NB4 (cell line): ENCODE data around the gene EXOC6B.
"Not testable (repeated sequence)": the region's sequence is repeated elsewhere in the genome, so short reads cannot be mapped to it uniquely, and the experiment has no call there.

Source experiments
- DNase-seq: peaks from one replicate; pipeline ENCODE4 v3.0.0; 2010; ENCODE audit warnings: low read depth
- H3K4me3 ChIP-seq: one replicate; pipeline ENCODE4 v1.5.1; 2011; ENCODE audit warnings: mild to moderate bottlenecking, low read depth, low read length, moderate library complexity
- CTCF ChIP-seq: IDR thresholded peaks from one replicate; pipeline ENCODE4 v1.5.1; 2012; ENCODE audit warnings: low read depth, low read length
- MYC ChIP-seq: IDR thresholded peaks from 2 replicates; pipeline ENCODE4 v1.6.1; 2011; ENCODE audit warnings: low read depth, low read length
- POLR2A ChIP-seq: IDR thresholded peaks from 2 replicates; pipeline ENCODE4 v1.6.1; 2011; ENCODE audit warnings: mild to moderate bottlenecking; ENCODE audit not compliant: insufficient read length; ENCODE audit errors: extremely low read depth
- TF ChIP-seq, protein P1 (sequence below): IDR thresholded peaks from 2 replicates; pipeline ENCODE4 v1.6.1; 2011; ENCODE audit warnings: low read depth, low read length

EXOC6B gene

DNA sequence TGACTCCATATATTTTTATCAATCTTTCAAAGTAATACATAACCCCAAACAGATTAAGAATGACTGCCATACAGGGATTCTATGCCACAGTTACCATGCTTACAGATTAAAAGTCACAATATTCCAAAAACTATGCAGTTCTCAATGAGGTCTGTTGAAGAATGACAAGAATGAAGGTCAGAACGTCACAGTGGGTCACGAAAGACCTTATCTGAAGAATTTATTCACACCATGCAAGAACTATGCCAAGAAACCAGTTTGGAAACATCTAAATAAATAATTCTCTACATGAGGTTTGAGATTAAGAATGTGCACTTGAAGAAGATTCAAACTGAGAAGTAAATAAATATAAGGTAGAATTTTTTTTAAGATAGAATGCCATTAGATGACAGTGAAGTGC lies 253.3 kb downstream of the EXOC6B start:
- no peak for DNase-seq
- TF ChIP-seq CTCF = no peak
- no peak for TF ChIP-seq MYC
- TF ChIP-seq, protein P1, sequence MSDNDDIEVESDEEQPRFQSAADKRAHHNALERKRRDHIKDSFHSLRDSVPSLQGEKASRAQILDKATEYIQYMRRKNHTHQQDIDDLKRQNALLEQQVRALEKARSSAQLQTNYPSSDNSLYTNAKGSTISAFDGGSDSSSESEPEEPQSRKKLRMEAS = no peak
- TF ChIP-seq POLR2A = no peak
- H3K4me3 ChIP-seq = no peak overlapping the region

- DNase-seq = no peak
- H3K4me3 ChIP-seq = no peak overlapping the region
- no peak for TF ChIP-seq CTCF
- no peak for TF ChIP-seq POLR2A
- TF ChIP-seq, protein P1 = no peak
These were observed 255.4 kb downstream of the EXOC6B start for GRCh38 chr2:72570413-72570812.

DNA sequence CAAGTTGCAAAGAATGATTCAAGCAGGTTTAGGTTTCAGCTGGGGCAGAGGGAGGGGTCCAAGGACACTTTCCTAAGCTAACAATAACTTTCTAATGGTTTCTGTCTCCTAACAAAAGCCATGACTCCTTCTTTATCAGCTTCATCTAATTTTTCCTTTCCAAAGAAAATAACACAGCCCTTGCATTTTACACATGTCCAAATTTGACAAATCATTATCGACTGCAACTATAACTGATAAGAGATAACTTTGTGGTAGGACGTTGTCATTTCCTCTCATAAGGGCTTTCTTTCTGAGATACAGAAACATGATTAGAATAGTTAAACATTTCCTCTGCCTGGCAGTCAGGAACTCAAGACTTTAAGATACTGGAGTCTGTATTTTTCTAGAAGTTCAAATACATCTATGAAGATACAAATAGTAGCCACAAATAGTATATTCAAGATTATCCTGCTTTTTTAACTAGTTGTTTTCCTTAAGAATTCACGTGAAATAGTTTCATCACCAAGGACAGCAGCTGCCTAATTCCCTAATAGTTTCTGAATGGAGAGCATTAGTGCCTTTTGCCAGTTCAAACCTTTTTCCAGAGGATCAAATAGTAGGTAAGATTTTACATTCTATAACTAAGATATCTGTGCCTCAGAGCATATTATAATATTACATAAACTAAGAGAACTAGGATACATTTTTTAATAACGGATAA lies 263.2 kb downstream of the EXOC6B start:
- TF ChIP-seq CTCF = no peak
- no peak overlapping the region for H3K4me3 ChIP-seq
- no peak for DNase-seq

DNA sequence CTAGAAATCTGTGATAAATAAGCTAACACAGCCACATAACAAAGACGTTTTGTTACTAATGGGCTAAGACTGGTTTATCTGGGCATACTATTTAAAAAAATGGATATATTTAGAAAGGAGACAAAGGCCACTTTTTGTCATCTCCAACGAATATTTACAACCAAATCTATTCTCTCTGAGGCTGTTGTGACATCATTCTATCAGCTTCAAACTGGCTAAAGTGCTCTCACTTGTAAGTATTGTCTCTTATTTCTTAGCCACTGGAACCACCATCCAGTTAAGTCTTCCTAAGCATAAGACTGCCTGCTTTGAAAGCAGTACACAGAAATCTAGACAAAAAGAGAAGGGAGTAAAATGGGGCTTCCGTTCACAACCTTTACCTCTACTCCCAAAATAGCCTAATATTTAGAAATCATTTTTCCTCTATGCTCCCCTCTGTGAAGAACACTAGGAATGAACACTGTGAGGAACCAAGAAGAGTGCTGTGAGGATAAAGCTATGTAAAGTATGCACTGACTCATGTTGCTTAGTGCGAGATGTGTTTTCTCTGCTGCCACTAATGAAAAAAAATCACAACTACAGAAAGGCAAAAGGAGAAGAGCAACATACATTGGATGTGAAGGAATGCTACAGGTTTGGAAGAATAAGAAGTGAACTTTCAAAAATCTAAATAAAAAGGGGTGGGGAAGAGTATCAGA lies 264.1 kb downstream of the EXOC6B start:
- no peak for DNase-seq
- H3K4me3 ChIP-seq = no peak overlapping the region
- no peak for TF ChIP-seq CTCF

- no peak for TF ChIP-seq CTCF
- TF ChIP-seq POLR2A = no peak
- TF ChIP-seq MYC = no peak
- TF ChIP-seq, protein P1 = no peak
- DNase-seq = no peak
These were observed 269.9 kb downstream of the EXOC6B start for GRCh38 chr2:72555943-72556342.

DNA sequence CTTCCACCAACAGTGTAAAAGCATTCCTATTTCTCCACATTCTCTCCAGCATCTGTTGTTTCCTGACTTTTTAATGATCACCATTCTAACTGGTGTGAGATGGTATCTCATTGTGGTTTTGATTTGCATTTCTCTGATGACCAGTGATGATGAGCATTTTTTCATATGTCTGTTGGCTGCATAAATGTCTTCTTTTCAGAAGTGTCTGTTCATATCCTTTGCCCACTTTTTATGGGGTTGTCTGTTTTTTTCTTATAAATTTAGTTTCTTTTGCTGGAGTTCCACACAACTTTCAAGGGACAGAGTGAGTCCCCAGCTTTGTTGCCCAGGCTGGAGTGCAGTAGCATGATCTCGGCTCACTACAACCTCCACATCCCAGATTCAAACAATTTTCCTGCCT lies 270.5 kb downstream of the EXOC6B start:
- H3K4me3 ChIP-seq, DNase-seq: not testable (repeated sequence)

More at GRCh38 chr2:72555943-72556342, 269.9 kb downstream of the EXOC6B start:
- H3K4me3 ChIP-seq = no peak overlapping the region

DNA sequence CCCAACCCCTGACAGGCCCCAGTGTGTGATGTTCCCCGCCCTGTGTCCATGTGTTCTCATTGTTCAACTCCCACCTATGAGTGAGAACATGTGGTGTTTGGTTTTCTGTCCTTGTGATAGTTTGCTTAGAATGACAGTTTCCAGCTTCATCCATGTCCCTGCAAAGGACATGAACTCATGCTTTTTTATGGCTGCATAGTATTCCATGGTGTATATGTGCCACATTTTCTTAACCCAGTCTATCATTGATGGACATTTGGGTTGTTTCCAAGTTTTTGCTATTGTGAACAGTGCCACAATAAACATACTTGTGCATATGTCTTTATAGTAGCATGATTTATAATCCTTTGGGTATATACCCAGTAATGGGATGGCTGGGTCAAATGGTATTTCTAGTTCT lies 270.9 kb downstream of the EXOC6B start:
- not testable (repeated sequence) for H3K4me3 ChIP-seq, DNase-seq
